NCI-H1694 (cell line): ENCODE results near the gene TMEM179.
"Not testable (repeated sequence)": the region's sequence is repeated elsewhere in the genome, so short reads cannot be mapped to it uniquely, and the experiment has no call there.

Experiments used
- DNase-seq: peaks from one replicate; lab custom pipeline; 2025; lab: John Stamatoyannopoulos, UW

TMEM179 gene

DNA sequence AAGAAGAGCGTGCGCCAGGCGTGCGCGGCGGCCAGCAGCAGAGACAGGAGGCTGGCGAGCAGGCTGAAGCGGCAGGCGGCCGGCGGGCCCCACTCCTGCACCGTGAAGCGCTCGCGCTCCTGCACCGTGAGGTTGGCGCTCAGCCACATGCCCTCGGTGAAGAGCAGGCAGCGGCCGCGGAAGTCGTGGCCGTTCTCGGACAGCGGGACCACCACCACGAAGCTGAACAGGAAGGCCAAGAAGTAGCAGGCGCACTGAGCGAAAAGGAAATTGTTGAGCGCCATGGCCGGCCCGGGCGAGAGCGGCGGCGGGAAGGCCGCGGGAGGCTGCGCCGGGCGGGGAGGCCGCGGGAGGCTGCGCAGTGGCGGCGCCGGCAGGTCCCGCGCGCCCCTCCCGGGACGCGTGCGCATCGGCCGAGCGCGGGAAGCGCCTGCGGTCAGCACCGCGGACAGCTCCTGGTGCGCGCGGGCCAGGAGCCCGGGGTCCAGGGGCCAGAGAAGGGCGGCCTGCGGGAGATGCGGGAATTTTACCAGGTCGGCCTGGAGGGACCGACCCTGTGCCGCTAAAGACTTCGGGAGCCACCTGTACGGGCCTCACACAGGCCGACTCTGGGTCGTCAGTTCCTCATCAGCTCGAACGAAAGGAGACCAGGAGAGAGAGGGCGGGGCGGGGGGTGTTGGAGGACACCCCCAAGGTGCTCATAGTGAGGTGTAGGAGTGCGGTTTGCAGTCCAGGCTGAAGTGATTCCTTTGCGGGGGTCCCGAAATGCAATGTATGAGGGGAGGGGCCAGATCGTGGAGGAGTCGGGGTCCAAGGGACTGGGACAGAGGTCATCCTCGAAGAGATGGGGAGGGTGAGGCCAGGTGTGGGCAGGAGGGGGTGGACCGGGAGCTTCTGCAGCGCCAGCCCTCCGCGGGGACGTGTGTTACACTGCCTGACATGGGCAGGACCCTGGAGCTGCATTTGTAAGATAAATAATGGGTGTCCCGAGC lies at the start of gene TMEM179:
TSS of gene TMEM179 (minus strand) at position 315 of the 992 bp plus-strand sequence. CDS start at position 284, 31 bp downstream.
- no peak for DNase-seq

GRCh38 chr14:104654119-104654518 lies 49.5 kb upstream of the TMEM179 start:
- no peak for DNase-seq

DNA sequence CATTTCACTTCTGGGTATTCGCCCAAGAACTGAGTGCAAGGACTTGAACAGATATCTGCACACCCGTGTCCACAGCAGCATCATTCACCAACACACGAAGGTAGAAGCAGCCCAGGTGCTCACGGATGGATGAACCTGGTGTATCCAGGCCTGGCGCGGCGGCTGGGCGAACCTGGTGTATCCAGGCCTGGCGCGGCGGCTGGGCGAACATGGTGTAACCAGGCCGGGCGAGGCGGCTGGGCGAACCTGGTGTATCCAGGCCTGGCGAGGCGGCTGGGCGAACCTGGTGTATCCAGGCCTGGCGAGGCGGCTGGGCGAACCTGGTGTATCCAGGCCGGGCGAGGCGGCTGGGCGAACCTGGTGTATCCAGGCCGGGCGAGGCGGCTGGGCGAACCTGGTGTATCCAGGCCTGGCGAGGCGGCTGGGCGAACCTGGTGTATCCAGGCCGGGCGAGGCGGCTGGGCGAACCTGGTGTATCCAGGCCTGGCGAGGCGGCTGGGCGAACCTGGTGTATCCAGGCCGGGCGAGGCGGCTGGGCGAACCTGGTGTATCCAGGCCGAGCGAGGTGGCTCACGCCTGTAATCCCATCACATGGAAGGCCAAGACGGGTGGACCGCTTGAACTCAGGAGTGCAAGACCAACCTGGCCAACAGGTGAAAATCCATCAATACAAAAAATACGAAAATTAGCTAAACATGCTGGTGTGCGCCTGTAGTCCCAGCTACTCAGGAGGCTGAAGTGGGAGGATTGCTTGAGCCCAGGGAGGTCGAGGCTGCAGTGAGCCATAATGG lies 48.8 kb upstream of the TMEM179 start:
- not testable (repeated sequence) for DNase-seq

DNA sequence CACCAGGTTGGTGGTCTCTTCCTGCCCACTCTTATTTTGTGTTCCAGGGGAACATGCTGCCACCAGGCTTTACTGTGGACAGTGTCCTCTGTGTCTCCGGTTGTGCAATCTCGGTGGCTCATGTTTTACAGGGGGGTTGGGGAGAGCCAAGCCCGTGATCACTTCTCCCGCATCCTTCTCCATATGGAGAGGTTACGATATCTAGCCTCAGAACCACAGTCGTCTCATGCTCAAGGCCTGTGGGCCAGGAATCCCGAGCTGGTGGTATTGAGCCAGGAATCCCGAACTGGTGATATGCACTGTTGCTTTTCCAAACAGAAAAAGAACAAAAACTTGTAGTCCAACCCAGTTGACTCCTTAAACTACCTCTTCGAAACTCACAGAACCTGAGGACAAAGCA lies 47.8 kb upstream of the TMEM179 start:
- no peak for DNase-seq

DNA sequence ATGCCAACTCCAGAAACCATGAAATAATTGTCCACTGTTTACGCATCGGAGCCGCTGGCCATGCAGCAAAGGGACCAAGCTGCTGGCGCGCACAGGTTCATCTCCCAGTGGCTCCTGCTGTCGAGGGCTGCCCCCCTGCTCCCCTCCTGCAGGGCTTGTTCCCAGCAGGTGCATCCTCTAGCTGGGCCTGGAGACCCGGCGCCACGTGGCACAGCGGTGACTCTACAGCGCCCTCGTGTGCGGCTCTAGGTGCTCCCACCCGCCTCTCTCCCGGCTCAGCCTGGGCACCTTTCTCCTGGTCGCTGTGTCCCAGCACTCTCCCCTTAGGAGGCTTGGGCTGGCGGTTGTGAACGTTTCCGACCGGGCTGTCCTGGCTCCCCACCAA lies 47.3 kb upstream of the TMEM179 start:
- no peak for DNase-seq

- no peak for DNase-seq
These were observed 46.7 kb upstream of the TMEM179 start for GRCh38 chr14:104650981-104651875.

GRCh38 chr14:104650057-104650980 lies 45.7 kb upstream of the TMEM179 start:
- peak; percentile 69 for DNase-seq

DNA sequence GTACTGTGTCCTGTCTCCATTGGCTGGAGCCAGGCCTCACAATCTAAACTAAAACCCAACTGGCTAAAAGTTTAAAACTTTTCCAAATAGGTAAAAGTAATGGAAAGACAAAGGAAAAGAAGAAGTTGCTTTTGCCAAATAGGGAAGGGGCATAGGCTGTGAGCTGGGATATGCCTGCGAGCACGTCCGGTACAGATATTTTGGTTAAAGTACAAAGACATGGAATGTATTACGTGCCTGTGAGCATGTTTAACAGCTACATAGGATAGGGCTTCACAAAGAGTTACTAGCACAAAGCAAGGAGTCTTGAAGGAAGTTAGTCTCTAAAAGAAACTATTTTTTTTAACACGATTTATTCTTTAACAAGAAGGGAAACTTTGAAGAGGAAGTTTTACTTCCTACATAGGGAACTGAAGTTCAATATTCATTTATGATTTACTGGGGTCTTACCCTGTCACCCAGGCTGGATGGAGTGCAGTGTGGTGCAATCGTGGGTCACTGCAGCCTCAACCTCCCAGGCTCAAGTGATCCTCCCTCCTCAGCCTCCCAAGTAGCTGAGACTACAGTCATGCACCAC lies 43.0 kb upstream of the TMEM179 start:
- DNase-seq: no peak

GRCh38 chr14:104644656-104645378 lies 40.2 kb upstream of the TMEM179 start:
- DNase-seq: no peak

DNA sequence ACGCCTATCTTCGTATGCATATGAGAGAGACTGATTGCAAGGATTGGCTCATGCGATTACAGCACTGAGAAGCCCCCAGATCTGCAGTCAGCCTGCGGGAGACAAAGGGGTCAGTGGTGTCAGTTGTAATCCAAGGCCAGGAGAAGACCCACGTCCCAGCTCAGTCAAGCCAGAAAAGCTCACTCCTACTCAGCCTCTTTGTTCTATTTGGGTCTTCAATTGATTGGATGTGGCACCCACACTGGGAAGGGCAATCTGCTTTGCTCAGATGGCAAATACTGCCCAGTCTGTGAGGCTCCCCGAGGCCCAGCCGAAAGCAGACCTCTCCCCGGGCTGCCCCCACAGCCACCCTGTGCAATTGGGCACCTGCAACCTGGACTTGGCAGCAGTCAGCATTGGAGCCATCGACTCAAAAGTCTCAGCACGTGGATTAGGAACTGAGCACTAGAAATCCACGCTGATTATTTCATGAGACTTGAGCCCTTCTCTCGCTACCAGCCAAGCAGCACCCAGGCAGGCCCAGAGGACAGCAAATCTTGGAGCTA lies 39.6 kb upstream of the TMEM179 start:
- no peak for DNase-seq

GRCh38 chr14:104643306-104643705 lies 38.7 kb upstream of the TMEM179 start:
- DNase-seq: no peak

- no peak for DNase-seq
These were observed 37.9 kb upstream of the TMEM179 start for GRCh38 chr14:104642540-104642868.

GRCh38 chr14:104641753-104642539 lies 37.4 kb upstream of the TMEM179 start:
- DNase-seq: no peak

GRCh38 chr14:104640681-104641080 lies 36.1 kb upstream of the TMEM179 start:
- DNase-seq: no peak

DNA sequence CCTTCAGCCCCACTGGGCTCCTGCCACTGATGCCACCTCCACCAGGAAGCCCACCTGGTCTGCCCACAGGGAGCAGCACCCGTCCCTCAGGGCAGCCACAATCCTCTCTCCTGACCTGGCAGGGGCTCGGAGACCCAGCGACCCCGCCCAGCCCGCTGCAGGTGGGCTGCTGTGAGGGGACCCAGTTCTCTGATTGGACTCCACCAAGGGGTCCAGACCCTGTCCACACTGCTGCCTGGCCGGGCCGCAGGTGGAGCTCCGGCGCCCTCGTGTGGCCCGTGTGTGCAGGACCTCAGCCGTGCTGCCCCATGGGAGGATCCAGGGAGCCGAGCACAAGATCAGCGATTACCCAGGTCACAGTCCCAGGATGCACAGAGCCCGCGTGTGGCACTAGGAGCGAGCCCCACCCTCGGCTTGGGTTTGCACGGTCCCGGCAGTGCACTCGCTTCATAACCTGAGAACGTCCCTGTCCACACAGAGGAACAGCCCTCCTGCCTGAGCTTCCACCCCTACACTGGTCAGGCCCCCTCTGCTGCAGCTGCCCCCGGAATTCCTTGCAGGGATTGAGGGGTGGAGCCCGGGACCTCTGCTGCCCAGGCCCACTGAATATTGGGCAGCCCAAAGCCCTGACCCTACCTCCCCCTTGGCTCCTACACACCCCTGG lies 35.4 kb upstream of the TMEM179 start:
- DNase-seq: peak; percentile 74

DNA sequence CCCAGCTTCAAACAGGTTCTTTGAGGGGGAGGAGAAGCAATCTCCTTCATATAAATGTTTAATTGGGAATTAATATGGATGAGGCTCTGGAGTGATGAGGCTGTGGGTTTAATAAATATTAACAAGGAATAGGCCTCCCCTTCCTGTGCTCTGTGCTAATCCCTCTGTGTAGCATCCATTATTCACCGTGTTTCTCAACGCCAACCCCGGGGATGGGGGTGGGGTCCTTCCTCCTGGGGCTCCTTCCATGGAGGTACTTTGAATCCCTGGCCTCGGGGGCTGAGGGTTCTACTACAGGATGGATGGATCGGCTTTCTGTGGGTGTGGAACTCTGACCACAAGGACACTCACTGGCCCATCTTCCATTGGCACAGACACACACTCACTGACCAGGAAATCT lies 34.9 kb upstream of the TMEM179 start:
- no peak for DNase-seq

DNA sequence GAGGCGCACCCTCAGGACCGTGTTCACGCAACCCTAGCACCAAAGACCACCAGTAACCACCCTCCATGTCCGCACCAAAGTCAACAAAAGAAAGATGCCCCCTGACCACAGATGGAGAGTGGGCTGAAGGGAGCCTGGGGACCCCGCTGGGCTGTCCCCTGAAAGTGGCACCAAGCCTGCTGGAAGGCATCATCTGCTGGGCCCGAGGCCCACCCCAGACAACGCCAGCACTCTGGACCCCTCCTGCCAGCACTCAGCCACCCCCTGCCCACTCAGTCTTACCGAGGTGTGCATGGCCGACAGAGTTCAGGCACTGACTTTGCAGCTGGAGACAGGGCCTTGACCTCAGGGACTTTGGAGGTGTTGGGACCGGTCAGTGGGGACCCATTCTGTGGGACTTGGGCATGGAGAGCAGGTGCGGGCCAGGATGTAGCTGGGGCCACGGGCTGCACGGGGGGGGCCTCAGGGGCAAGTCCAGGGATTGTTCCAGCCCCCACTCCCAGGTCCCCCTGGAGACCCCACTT lies 34.4 kb upstream of the TMEM179 start:
- DNase-seq: no peak

- no peak for DNase-seq
These were observed 33.6 kb upstream of the TMEM179 start for GRCh38 chr14:104638190-104638589.
